HepG2 (cell line): ENCODE measurements around the gene C1QL4. TPM values are rescaled to one million over a fixed set of nuclear protein-coding genes. Genes with fewer than 3 reads are reported as not detected.
A peak's percentile ranks its signal among the peaks of the same experiment; 100 is the strongest.

Experiments used
- ATAC-seq: fragments of 200-7000 bp; cut with Tn5 transposase; 3 replicates; pipeline ENCODE4 v1.9.1; 2020; ENCODE audit warnings: mild to moderate bottlenecking, moderate library complexity
- BruUV-seq: library from RNA; stranded (reverse); fragments of 400-500 nt; replicated peaks from 2 replicates; lab custom pipeline; 2021; lab: Mats Ljungman, UMichigan
- CTCF ChIA-PET: fragments of 300-600 bp; formaldehyde crosslinking; extraction: SDS; loops from one replicate; lab custom pipeline; 2021; ENCODE audit warnings: low total read pairs, inconsistent platforms, low intra/inter-chr PET ratio; lab: Yijun Ruan, JAX
- POLR2A ChIA-PET: fragments of 350-600 bp; sonication (Branson Sonifier 250); formaldehyde crosslinking; loops from one replicate; lab custom pipeline; 2020; ENCODE audit warnings: antibody characterized with exemption, inconsistent platforms; lab: Yijun Ruan, JAX
- DNase-seq: peaks from one replicate; pipeline ENCODE4 v3.0.0-alpha.2; 2015; ENCODE audit warnings: low spot score
- FAIRE-seq: peaks from 3 replicates; lab custom pipeline; 2011; peaks lifted over from hg19 to GRCh38; lab: Jason Lieb, UNC
- H2AFZ ChIP-seq: one replicate; pipeline ENCODE4 v1.6.1; 2011; ENCODE audit warnings: low read length, inconsistent platforms
- H3K27ac ChIP-seq: fragments of 300-600 bp; 3 replicates; pipeline ENCODE4 v1.8.0; 2011; ENCODE audit warnings: mixed run types, mild to moderate bottlenecking, mixed read lengths, low read length, inconsistent platforms; ENCODE audit not compliant: insufficient read depth; ENCODE audit errors: extremely low read length
- H3K27me3 ChIP-seq, 2 experiments: fragments of 200-600 bp in 1 of 2; 2 replicates in 1 of 2; 3 replicates in 1 of 2; pipeline versions ENCODE4 v1.6.0 to v1.8.0; 2011; ENCODE audit warnings: low read length in 2 of 2, mild to moderate bottlenecking in 2 of 2, moderate library complexity in 2 of 2, inconsistent platforms in 1 of 2; ENCODE audit not compliant: insufficient read depth in 2 of 2, control insufficient read depth in 1 of 2
- H3K36me3 ChIP-seq, 2 experiments: fragments of 200-600 bp in 1 of 2; replicated peaks in 1 of 2; 2 replicates in 1 of 2; 3 replicates in 1 of 2; pipeline versions ENCODE4 v1.5.1 to v1.8.0; 2011; ENCODE audit warnings: low read length in 2 of 2, inconsistent platforms in 1 of 2; ENCODE audit not compliant: insufficient read depth in 2 of 2, control insufficient read depth in 1 of 2
- H3K4me1 ChIP-seq: 2 replicates; pipeline ENCODE4 v1.5.1; 2012; ENCODE audit warnings: low read length, inconsistent platforms; ENCODE audit not compliant: insufficient read depth
- H3K4me2 ChIP-seq: 2 replicates; pipeline ENCODE4 v1.6.0; 2011; ENCODE audit warnings: low read depth, low read length, inconsistent platforms
- H3K4me3 ChIP-seq, 3 experiments: fragments of 200-600 bp in 1 of 3; sonication (generic), shearing (Covaris generic) in 1 of 3; replicated peaks in 1 of 3; 2 replicates each; pipeline ENCODE4 v1.5.1; 2011 to 2016; ENCODE audit warnings: low read length in 3 of 3, inconsistent platforms in 2 of 3, low read depth in 2 of 3, mild to moderate bottlenecking in 2 of 3, control low read depth in 1 of 3, mixed read lengths in 1 of 3; ENCODE audit not compliant: insufficient read depth in 1 of 3
- H3K79me2 ChIP-seq: one replicate; pipeline ENCODE4 v1.6.1; 2011; ENCODE audit warnings: low read length, inconsistent platforms; ENCODE audit not compliant: insufficient read depth
- H3K9ac ChIP-seq: 2 replicates; pipeline ENCODE4 v1.6.0; 2011; ENCODE audit warnings: mild to moderate bottlenecking, low read depth, low read length, inconsistent platforms; ENCODE audit not compliant: insufficient read depth
- H3K9me3 ChIP-seq: 2 replicates; pipeline ENCODE4 v1.5.1; 2012; ENCODE audit warnings: mild to moderate bottlenecking, low read length
- H4K20me1 ChIP-seq: 2 replicates; pipeline ENCODE4 v1.6.0; 2011; ENCODE audit warnings: inconsistent platforms, mild to moderate bottlenecking, low read length, moderate library complexity; ENCODE audit not compliant: insufficient read depth
- DPF2 ChIP-seq: sonication (generic); formaldehyde crosslinking; IDR thresholded peaks from 2 replicates; pipeline ENCODE4 v1.4.0; 2020; ENCODE audit warnings: mild to moderate bottlenecking, low read depth, missing genetic modification reagents, borderline replicate concordance
- ELF4 ChIP-seq: sonication (generic); formaldehyde crosslinking; IDR thresholded peaks from 2 replicates; pipeline ENCODE4 v1.5.0; 2020; ENCODE audit warnings: missing genetic modification reagents, mild to moderate bottlenecking, moderate library complexity, borderline replicate concordance
- ERF ChIP-seq: IDR thresholded peaks from 2 replicates; pipeline ENCODE4 v1.6.1; 2018; ENCODE audit warnings: missing biosample characterization, missing genetic modification reagents
- GATAD2A ChIP-seq: IDR thresholded peaks from 2 replicates; pipeline ENCODE4 v1.6.1; 2016
- HHEX ChIP-seq: IDR thresholded peaks from 2 replicates; pipeline ENCODE4 v1.6.1; 2016; ENCODE audit warnings: control low read depth
- HMG20A ChIP-seq: IDR thresholded peaks from 2 replicates; pipeline ENCODE4 v1.6.1; 2016; ENCODE audit warnings: borderline replicate concordance
- JUND ChIP-seq: sonication (generic); formaldehyde crosslinking; IDR thresholded peaks from 2 replicates; pipeline ENCODE4 v1.8.0; 2022; ENCODE audit warnings: mild to moderate bottlenecking, missing genetic modification reagents
- KAT7 ChIP-seq: IDR thresholded peaks from 2 replicates; pipeline ENCODE4 v1.6.1; 2018; ENCODE audit warnings: borderline replicate concordance, missing compliant biosample characterization
- KAT8 ChIP-seq: IDR thresholded peaks from 2 replicates; pipeline ENCODE4 v1.6.1; 2016; ENCODE audit warnings: missing genetic modification reagents, missing compliant biosample characterization
- MNT ChIP-seq: fragments of 450-650 bp; IDR thresholded peaks from 2 replicates; pipeline ENCODE4 v1.6.1; 2016
- MZF1 ChIP-seq: sonication (generic); formaldehyde crosslinking; IDR thresholded peaks from 2 replicates; pipeline ENCODE4 v1.8.1; 2023; ENCODE audit warnings: mild to moderate bottlenecking, missing genetic modification reagents, borderline replicate concordance
- NR3C1 ChIP-seq: sonication (generic); formaldehyde crosslinking; IDR thresholded peaks from 2 replicates; pipeline ENCODE4 v1.4.0; 2020; ENCODE audit warnings: missing genetic modification reagents
- RBM39 ChIP-seq: fragments of 200-400 bp; formaldehyde crosslinking; IDR thresholded peaks from one replicate; pipeline ENCODE4 v1.6.1; 2018; ENCODE audit warnings: antibody characterized with exemption, mild to moderate bottlenecking, low read depth, low read length; ENCODE audit not compliant: poor library complexity, severe bottlenecking
- RFXAP ChIP-seq: sonication (generic); formaldehyde crosslinking; IDR thresholded peaks from 2 replicates; pipeline ENCODE4 v1.4.0; 2020; ENCODE audit warnings: missing genetic modification reagents, borderline replicate concordance
- SUZ12 ChIP-seq: fragments of 150-350 bp; IDR thresholded peaks from 2 replicates; pipeline ENCODE4 v1.6.1; 2014; ENCODE audit warnings: low read depth, low read length
- THYN1 ChIP-seq: sonication (generic); formaldehyde crosslinking; IDR thresholded peaks from 2 replicates; pipeline ENCODE4 v1.8.1; 2023; ENCODE audit warnings: low read depth, mild to moderate bottlenecking, moderate library complexity, missing genetic modification reagents, borderline replicate concordance
- ZBTB14 ChIP-seq: sonication (generic); formaldehyde crosslinking; IDR thresholded peaks from 2 replicates; pipeline ENCODE4 v1.4.0; 2020; ENCODE audit warnings: missing genetic modification reagents
- ZFAT ChIP-seq: sonication (generic); formaldehyde crosslinking; conservative IDR thresholded peaks from 2 replicates; pipeline ENCODE4 v1.8.1; 2023; ENCODE audit warnings: missing genetic modification reagents, inconsistent platforms
- ZFP82 ChIP-seq: sonication (generic); formaldehyde crosslinking; IDR thresholded peaks from 2 replicates; pipeline ENCODE4 v1.5.1; 2020; ENCODE audit warnings: mild to moderate bottlenecking, missing genetic modification reagents, borderline replicate concordance
- ZNF101 ChIP-seq: sonication (generic); formaldehyde crosslinking; IDR thresholded peaks from 2 replicates; pipeline ENCODE4 v1.4.0; 2020; ENCODE audit warnings: mild to moderate bottlenecking, low read depth, missing genetic modification reagents, borderline replicate concordance
- ZNF564 ChIP-seq: sonication (generic); formaldehyde crosslinking; IDR thresholded peaks from 2 replicates; pipeline ENCODE4 v1.8.1; 2023; ENCODE audit warnings: mild to moderate bottlenecking, missing genetic modification reagents
- ZNF709 ChIP-seq: sonication (generic); formaldehyde crosslinking; IDR thresholded peaks from 2 replicates; pipeline ENCODE4 v1.5.0; 2020; ENCODE audit warnings: mild to moderate bottlenecking, missing genetic modification reagents
- ZNF768 ChIP-seq: sonication (generic); formaldehyde crosslinking; IDR thresholded peaks from 2 replicates; pipeline ENCODE4 v1.4.0; 2020; ENCODE audit warnings: missing genetic modification reagents
- WGBS: methylation state at CpG from one replicate; pipeline ENCODE4 v1.1.6; 2017; ENCODE audit warnings: low lambda C conversion rate; 5-methylcytosine and 5-hydroxymethylcytosine counted together
- in situ Hi-C: cut with HindIII; loops from 2 replicates; pipeline ENCODE4 v1.10.0; 2017; ENCODE audit warnings: low pct_unique_long_range_greater_than_20kb; ENCODE audit not compliant: extremely low pct_ligation_motif_present
- intact Hi-C: fragments of 100-400 bp; cut with micrococcal nuclease; formaldehyde crosslinking; loops from one replicate; pipeline ENCODE4 v1.10.0; 2022; ENCODE audit not compliant: unreplicated experiment
- polyA plus RNA-seq, 8 experiments: library from polyadenylated mRNA; depleted of rRNA in 3 of 8; stranded (reverse) in 7 of 8; unstranded in 1 of 8; fragments of >200 nt; fragmentation: Illumina TruSeq in 4 of 8; extraction: Trizol in 4 of 8; gene quantifications; 2 replicates each; pipeline versions ENCODE4 v1.2.1 to v1.2.3, GENCODE V29; 2011 to 2016; ENCODE audit warnings: low read depth in 4 of 8, missing spikeins in 1 of 8, mixed read lengths in 1 of 8; ENCODE audit not compliant: insufficient read depth in 1 of 8
- total RNA-seq, 5 experiments: library from RNA; depleted of rRNA; stranded (reverse); fragments of >200 nt; fragmentation: Illumina TruSeq; extraction: Trizol; gene quantifications; 2 replicates each; pipeline ENCODE4 v1.2.3, GENCODE V29; 2016; ENCODE audit warnings: low read depth in 1 of 5
- TF ChIP-seq, protein P1 (sequence below): sonication (generic); formaldehyde crosslinking; IDR thresholded peaks from 2 replicates; pipeline ENCODE4 v1.8.1; 2023; ENCODE audit warnings: mild to moderate bottlenecking, missing genetic modification reagents, borderline replicate concordance

The C1QL4 gene
- total and polyA plus RNA-seq, 2 of the 13 experiments (the other 11 are each of a cell fraction or from before 2014, with no cell fraction given): 0.03 TPM; not detected in 1

GRCh38 chr12:49358483-49359141 lies 21.6 kb upstream of the C1QL4 start:
- no TSS peak for BruUV-seq
- no peak overlapping the region for H3K27ac ChIP-seq
- H3K4me1 ChIP-seq: peaks cover 21% of the 10 kb centered on the region
- H3K4me3 ChIP-seq: peak overlapping the region in 2 of 3 experiments; percentile 15 to 40; a peak in 2 of 6 replicates
- H3K4me2 ChIP-seq: peak overlapping the region; percentile 74
- H3K27me3 ChIP-seq: no peaks in the 10 kb centered on the region
- H3K9ac ChIP-seq: peak overlapping the region; percentile 24; the same call in 1 of the 2 replicates
- DNase-seq: peak; percentile 72
- no peak overlapping the region for H2AFZ ChIP-seq
- 7% methylated on average over 7 of the region's 7 CpGs for WGBS
- peak; percentile 84 for FAIRE-seq
- CTCF ChIA-PET: interaction anchor here (0.7 to 5.8 kb wide), 5 partner anchors 10 to 222 kb away, joined by 3 to 115 read pairs (median 14); no protein-coding TSS in a partner anchor
- H3K79me2 ChIP-seq: no peaks in the 10 kb centered on the region
- peak; percentile 92 for ATAC-seq
- H4K20me1 ChIP-seq: no peaks in the 10 kb centered on the region
- no peaks in the 10 kb centered on the region for H3K9me3 ChIP-seq
- in situ Hi-C loops: no loop called here
- no peaks in the 10 kb centered on the region for H3K36me3 ChIP-seq
- POLR2A ChIA-PET: interaction anchor here (0.8 to 2.8 kb wide), 8 partner anchors 8 to 158 kb away, joined by 3 to 22 read pairs (median 7); partner anchors contain the start of genes SPATS2 and TROAP
- intact Hi-C loops: loop anchor here (1.0 kb wide), 1 partner anchor 156 kb away; no protein-coding TSS in a partner anchor
- no peak for TF ChIP-seq RBM39
- peak; percentile 29; the same call in 1 of the 2 replicates for TF ChIP-seq GATAD2A (CRISPR knock-in tag)
- no peak for TF ChIP-seq RFXAP (CRISPR knock-in tag)
- no peak for TF ChIP-seq ERF (CRISPR knock-in tag)
- TF ChIP-seq MNT: no peak
- TF ChIP-seq KAT8 (CRISPR knock-in tag): no peak
- no peak for TF ChIP-seq MZF1
- TF ChIP-seq HHEX (CRISPR knock-in tag): no peak
- no peak for TF ChIP-seq SUZ12
- no peak for TF ChIP-seq NR3C1 (CRISPR knock-in tag)
- TF ChIP-seq ZBTB14: no peak
- no peak for TF ChIP-seq ZFP82 (CRISPR knock-in tag)
- no peak for TF ChIP-seq THYN1
- no peak for TF ChIP-seq JUND (CRISPR knock-in tag)
- TF ChIP-seq, protein P1, sequence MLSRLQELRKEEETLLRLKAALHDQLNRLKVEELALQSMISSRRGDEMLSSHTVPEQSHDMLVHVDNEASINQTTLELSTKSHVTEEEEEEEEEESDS (CRISPR knock-in tag): no peak
- no peak for TF ChIP-seq ZNF564 (CRISPR knock-in tag)
- no peak for TF ChIP-seq ZNF709 (CRISPR knock-in tag)
- TF ChIP-seq ZNF768: no peak
- no peak for TF ChIP-seq DPF2 (CRISPR knock-in tag)
- TF ChIP-seq ZNF101: no peak
- TF ChIP-seq ZFAT (CRISPR knock-in tag): no peak
- TF ChIP-seq ELF4 (CRISPR knock-in tag): no peak; the same call in 1 of the 2 replicates
- no peak for TF ChIP-seq HMG20A (CRISPR knock-in tag)
- TF ChIP-seq KAT7 (CRISPR knock-in tag): no peak
